Activated naive CD4-positive, alpha-beta T cell treated with anti-CD3 and anti-CD28 coated beads for 36 hours (primary cell): ENCODE measurements around the gene CCDC197. TPM values are rescaled to one million over a fixed set of nuclear protein-coding genes. Genes with fewer than 3 reads are reported as not detected.

Experiments
- CTCF ChIA-PET: fragments of 350-600 bp; sonication (Branson Sonifier 250); formaldehyde crosslinking; loops from one replicate; lab custom pipeline; 2021; ENCODE audit warnings: antibody characterized with exemption; lab: Charles Lee
- DNase-seq: peaks from one replicate; pipeline ENCODE4 v3.0.0-alpha.2; 2020
- H3K27ac Mint-ChIP-seq: one replicate; pipeline ENCODE4 v1.8.0; 2021; ENCODE audit warnings: mild to moderate bottlenecking, mixed read lengths
- H3K27me3 Mint-ChIP-seq: one replicate; pipeline ENCODE4 v1.8.0; 2021; ENCODE audit warnings: low read depth, mixed read lengths
- H3K36me3 Mint-ChIP-seq: one replicate; pipeline ENCODE4 v1.8.0; 2021; ENCODE audit warnings: low read depth, mixed read lengths
- H3K4me1 Mint-ChIP-seq: one replicate; pipeline ENCODE4 v1.8.0; 2021; ENCODE audit warnings: low read depth, mixed read lengths
- H3K4me3 Mint-ChIP-seq: one replicate; pipeline ENCODE4 v1.8.0; 2021; ENCODE audit warnings: mild to moderate bottlenecking, moderate library complexity, mixed read lengths
- H3K9me3 Mint-ChIP-seq: one replicate; pipeline ENCODE4 v1.8.0; 2021; ENCODE audit warnings: mixed read lengths
- intact Hi-C: fragments of 100-400 bp; cut with micrococcal nuclease; formaldehyde crosslinking; loops from one replicate; pipeline ENCODE4 v1.15.1; 2023
- total RNA-seq, 2 experiments: library from RNA; stranded (reverse); gene quantifications; one replicate each; pipeline ENCODE4 v1.2.3, GENCODE V29; 2021

The CCDC197 gene
- total RNA-seq, 2 experiments from 2014 or later, result not detected

DNA sequence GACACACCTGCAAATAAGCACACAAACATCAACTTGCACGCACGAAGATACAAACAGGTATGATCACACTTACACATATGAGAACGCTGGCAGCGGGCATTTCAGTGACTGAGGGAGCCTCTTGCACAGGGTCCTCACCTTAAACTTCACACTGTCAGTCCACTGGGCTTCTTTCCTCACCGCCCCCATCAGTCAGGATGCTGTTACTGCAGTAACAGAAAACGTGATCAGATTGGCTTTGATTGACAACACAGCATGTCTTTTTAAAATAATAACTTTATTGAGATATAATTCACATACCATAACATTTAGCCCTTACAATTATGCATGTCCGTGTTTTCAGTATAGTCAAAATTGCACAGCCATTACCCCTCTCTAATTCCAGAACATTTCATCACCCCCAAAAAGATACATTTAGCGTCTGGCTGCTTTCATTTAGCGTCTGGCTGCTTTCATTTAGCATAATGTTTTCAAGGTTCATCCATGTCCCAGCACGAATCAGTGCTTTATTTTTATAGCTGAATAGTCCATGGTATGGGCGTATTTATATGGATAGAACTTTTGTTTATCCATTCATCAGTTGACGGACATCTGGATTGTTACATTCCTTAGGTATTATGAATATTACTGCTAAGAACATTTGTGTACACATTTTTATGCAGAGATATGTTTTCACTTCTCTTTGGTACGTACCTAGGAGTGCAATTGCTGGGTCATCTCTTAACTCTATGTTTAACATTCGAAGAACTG is 8.4 kb downstream of the CCDC197 start:
- DNase-seq, result no peak
- intact Hi-C loops, result loop anchor here (10.0 kb wide), 1 partner anchor 351 kb away; no protein-coding TSS in a partner anchor
- Mint-ChIP-seq H3K27me3 (peaks cover 2% of the 10 kb centered on the region), H3K9me3 (no peaks in the 10 kb centered on the region), H3K27ac (no peak overlapping the region), H3K4me3 (no peak overlapping the region), H3K4me1 (peaks cover 26% of the 10 kb centered on the region), H3K36me3 (no peaks in the 10 kb centered on the region)
- CTCF ChIA-PET, result interaction anchor here (0.6 to 15.7 kb wide), 8 partner anchors 9 to 96 kb away, joined by 3 to 384 read pairs (median 4); partner anchors contain the start of gene CCDC197

DNA sequence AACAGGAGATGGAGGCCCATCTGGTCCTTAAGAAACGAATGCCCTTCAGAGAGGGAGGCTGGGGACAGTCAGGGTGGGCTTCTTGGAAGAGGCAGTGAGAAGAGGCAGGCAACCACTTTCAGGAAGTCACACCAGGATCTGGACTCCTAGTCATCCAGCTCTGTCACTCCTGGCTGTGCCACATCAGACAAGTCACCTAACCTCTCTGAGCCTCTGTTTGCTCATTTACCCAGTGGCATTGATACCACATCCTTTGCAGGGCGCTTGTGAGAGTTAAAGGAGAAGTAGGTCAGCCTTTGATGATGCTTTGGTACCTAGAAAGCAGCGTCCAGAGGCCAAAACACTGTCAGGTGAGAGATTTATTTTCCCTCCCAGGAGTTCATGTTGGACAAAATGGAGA is 11.1 kb downstream of the CCDC197 start:
- Mint-ChIP-seq H3K9me3 (no peaks in the 10 kb centered on the region), H3K36me3 (no peaks in the 10 kb centered on the region), H3K27ac (no peak overlapping the region), H3K27me3 (peaks cover 2% of the 10 kb centered on the region), H3K4me3 (no peak overlapping the region), H3K4me1 (peaks cover 31% of the 10 kb centered on the region)
- DNase-seq, result no peak
- intact Hi-C loops, result loop anchor here (10.0 kb wide), 1 partner anchor 353 kb away; no protein-coding TSS in a partner anchor
- CTCF ChIA-PET, result interaction anchor here (0.5 to 5.8 kb wide), 2 partner anchors 67 to 123 kb away, joined by 3 to 33 read pairs; no protein-coding TSS in a partner anchor

DNA sequence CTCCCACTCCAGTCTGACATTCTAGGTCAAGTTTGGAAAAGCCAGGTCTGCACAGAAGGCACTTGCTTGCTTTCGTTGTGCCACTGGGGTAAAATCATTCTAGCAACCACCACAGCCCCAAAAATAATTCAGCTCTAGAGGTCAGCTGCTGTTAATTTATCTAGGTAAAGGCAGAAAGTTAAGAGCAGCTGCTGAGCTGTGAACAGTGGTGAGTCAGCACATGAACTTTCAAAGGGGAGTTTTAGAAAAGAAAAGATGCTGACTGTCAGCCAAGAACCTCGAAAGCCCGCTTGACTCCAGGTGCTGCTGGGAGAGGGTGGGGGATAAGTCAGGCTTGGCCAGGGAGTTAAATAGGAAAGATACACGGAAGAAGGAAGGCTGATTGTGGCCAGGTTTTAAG is 12.7 kb downstream of the CCDC197 start:
- Mint-ChIP-seq H3K36me3 (no peaks in the 10 kb centered on the region), H3K27me3 (peaks cover 2% of the 10 kb centered on the region), H3K4me1 (peaks cover 31% of the 10 kb centered on the region), H3K27ac (peak overlapping the region; percentile 10), H3K9me3 (no peaks in the 10 kb centered on the region), H3K4me3 (no peak overlapping the region)
- DNase-seq, result no peak
- CTCF ChIA-PET, result interaction anchor here (1.7 to 5.8 kb wide), 2 partner anchors 9 to 69 kb away, joined by 8 to 33 read pairs; no protein-coding TSS in a partner anchor
- intact Hi-C loops, result loop anchor here (10.0 kb wide), 1 partner anchor 355 kb away; no protein-coding TSS in a partner anchor

DNA sequence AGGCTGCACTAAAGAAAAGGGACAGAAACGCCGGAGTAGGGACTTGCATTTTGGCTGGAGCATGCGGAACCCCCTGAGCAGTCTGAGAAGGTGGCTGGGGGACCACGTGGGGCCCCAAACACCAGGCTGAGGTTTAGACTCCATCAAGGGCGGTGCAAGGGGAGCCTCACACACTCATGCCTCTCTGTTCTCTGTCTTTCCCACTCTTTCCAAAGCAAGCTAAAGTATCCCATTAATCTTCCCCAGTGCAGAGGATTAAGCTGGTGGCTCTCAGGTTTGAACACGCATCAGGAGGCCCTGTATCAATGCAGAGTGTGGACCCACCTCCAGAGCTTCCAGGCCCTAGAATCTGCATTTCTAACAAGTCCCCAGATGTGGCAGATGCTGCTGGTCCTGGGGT is 13.5 kb downstream of the CCDC197 start:
- CTCF ChIA-PET, result interaction anchor here (0.6 to 5.8 kb wide), 4 partner anchors 10 to 126 kb away, joined by 3 to 33 read pairs (median 8); no protein-coding TSS in a partner anchor
- H3K4me3 Mint-ChIP-seq, result no peak overlapping the region
- intact Hi-C loops, result no loop called here
- no peaks in the 10 kb centered on the region for H3K9me3 Mint-ChIP-seq
- peaks cover 2% of the 10 kb centered on the region for H3K27me3 Mint-ChIP-seq
- no peak for DNase-seq
- peaks cover 31% of the 10 kb centered on the region for H3K4me1 Mint-ChIP-seq
- H3K27ac Mint-ChIP-seq, result no peak overlapping the region
- no peaks in the 10 kb centered on the region for H3K36me3 Mint-ChIP-seq

DNA sequence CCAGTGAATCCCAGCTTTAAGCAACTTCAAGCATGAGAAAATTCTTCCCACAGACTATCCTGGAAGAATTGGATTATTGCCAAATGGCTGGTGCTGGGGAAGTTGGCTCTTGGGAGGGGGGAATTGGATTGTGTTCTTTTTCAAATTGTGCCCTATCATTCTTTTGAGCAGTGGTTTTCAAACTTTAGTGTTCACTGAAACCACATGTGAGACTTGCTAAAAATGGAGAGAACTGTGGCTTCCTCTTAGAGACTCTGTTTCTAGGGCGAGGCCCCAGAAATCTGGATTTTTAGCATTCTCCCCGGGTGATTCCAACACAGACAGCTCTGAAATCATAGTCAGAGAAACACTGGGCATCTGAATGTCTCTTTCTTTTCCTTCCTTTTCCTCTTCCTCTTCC is 14.7 kb downstream of the CCDC197 start:
- Mint-ChIP-seq H3K9me3 (no peaks in the 10 kb centered on the region), H3K4me3 (no peak overlapping the region), H3K36me3 (no peaks in the 10 kb centered on the region), H3K4me1 (peaks cover 31% of the 10 kb centered on the region), H3K27me3 (peaks cover 2% of the 10 kb centered on the region), H3K27ac (no peak overlapping the region)
- DNase-seq, result no peak
- CTCF ChIA-PET, result interaction anchor here (0.7 to 5.8 kb wide), 9 partner anchors 9 to 392 kb away, joined by 3 to 33 read pairs (median 5); no protein-coding TSS in a partner anchor
- intact Hi-C loops, result no loop called here

DNA sequence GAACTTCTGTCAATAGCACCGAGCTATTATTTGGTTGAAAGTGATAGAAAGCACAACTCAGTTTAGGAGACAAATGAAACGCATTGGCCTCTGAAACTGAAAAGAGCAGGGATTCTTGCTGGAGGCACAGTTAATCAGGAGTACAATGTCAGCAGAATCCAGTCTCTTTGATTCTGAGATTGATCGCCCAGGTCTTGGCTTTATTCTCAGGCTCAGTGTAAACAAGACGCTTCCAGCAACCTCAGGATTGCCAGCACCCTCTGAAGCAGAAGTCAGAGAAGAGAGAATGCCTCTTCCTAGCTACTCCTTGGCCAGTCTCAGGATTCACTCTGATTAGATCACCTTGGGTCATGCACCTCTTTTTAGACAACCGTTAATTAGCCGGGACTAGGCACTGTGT is 17.3 kb downstream of the CCDC197 start:
- Mint-ChIP-seq H3K27me3 (peaks cover 2% of the 10 kb centered on the region), H3K4me1 (peaks cover 24% of the 10 kb centered on the region), H3K9me3 (no peaks in the 10 kb centered on the region), H3K27ac (no peak overlapping the region), H3K36me3 (no peaks in the 10 kb centered on the region), H3K4me3 (no peak overlapping the region)
- no peak for DNase-seq
- intact Hi-C loops, result no loop called here
- CTCF ChIA-PET, result interaction anchor here (0.7 to 1.9 kb wide), 5 partner anchors 10 to 431 kb away, joined by 3 to 7 read pairs (median 3); no protein-coding TSS in a partner anchor

DNA sequence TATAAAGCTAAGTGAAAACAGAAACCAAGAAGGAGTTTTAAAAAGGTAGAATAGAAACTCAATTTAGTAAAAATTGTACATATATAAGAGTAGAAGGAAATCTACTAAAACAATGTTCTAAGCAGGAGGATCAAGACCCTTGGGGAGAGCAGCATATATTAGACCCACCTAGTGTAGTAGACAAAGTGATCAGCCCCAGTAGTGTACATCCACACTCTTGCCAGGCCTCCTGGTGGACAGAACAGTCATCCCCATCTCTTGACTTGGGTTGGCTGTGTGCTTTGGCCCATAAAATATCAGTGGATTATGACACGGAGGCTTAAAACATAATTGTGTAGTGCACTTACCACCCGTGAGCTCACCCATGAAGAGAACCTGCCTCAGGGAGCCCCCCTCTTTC is 18.1 kb downstream of the CCDC197 start:
- CTCF ChIA-PET, result interaction anchor here (1.3 to 1.4 kb wide), 2 partner anchors 14 to 75 kb away, joined by 3 to 4 read pairs; no protein-coding TSS in a partner anchor
- Mint-ChIP-seq H3K4me3 (no peak overlapping the region), H3K36me3 (no peaks in the 10 kb centered on the region), H3K4me1 (peaks cover 17% of the 10 kb centered on the region), H3K27ac (no peak overlapping the region), H3K27me3 (no peaks in the 10 kb centered on the region), H3K9me3 (no peaks in the 10 kb centered on the region)
- intact Hi-C loops, result no loop called here
- DNase-seq, result no peak

DNA sequence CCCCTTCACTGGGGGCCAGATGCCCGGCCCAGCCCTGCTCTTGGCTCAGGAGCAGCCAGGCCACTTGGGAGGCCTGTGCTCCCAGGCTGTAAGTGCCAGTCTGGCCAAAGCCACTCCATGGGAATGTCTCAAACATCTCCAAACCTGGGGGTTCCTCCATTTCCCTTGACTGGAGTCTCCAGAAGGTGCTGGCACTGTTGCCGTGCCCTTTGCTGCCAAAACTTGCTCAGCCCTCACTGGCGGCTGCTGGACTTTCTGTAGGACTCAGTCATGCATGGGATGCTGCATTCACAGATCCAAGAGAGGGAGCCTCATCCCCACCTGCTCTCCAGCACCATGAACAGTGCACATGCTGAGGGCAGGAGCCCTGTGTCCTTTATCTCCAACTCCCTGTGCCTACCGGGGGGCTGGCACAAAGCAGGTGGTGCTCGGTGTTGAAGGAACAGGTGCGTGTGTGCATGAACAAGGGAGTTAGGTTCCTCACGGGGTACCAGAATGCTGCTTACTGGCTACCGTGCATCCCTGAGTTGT is 19.4 kb downstream of the CCDC197 start:
- CTCF ChIA-PET, result interaction anchor here (0.8 to 1.5 kb wide), 2 partner anchors 17 to 77 kb away, joined by 3 to 4 read pairs; no protein-coding TSS in a partner anchor
- intact Hi-C loops, result no loop called here

DNA sequence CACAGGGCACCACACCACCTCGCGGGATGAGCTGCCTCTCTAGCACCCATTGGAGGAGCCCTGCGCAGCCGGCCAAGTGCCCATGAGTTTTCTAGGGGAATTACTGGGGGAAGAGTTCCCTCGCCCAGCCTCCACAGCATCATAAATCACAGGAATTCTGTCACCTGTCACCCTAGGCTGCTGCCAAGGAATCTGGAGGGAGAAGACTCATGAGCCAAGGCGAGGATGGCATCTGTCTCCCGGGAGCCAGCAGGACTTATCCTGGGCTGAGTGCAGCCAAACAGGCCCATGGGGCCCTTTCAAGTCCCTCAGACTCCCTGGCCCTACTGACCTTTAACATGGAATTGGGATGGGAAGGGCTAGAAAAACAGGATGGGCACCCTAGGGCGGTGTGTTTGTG is 21.2 kb downstream of the CCDC197 start:
- Mint-ChIP-seq H3K4me1 (peaks cover 12% of the 10 kb centered on the region), H3K27ac (no peak overlapping the region), H3K4me3 (no peak overlapping the region), H3K27me3 (no peaks in the 10 kb centered on the region), H3K36me3 (no peaks in the 10 kb centered on the region), H3K9me3 (no peaks in the 10 kb centered on the region)
- DNase-seq, result no peak
- intact Hi-C loops, result no loop called here
- CTCF ChIA-PET, result interaction anchor here (1.2 to 1.5 kb wide), 2 partner anchors 13 to 79 kb away, joined by 4 read pairs; no protein-coding TSS in a partner anchor

More for the DNA sequence above, 19.4 kb downstream of the CCDC197 start:
- H3K27ac Mint-ChIP-seq, result no peak overlapping the region
- peaks cover 10% of the 10 kb centered on the region for H3K4me1 Mint-ChIP-seq
- no peaks in the 10 kb centered on the region for H3K36me3 Mint-ChIP-seq
- no peak overlapping the region for H3K4me3 Mint-ChIP-seq
- no peaks in the 10 kb centered on the region for H3K9me3 Mint-ChIP-seq
- no peaks in the 10 kb centered on the region for H3K27me3 Mint-ChIP-seq
- no peak for DNase-seq

DNA sequence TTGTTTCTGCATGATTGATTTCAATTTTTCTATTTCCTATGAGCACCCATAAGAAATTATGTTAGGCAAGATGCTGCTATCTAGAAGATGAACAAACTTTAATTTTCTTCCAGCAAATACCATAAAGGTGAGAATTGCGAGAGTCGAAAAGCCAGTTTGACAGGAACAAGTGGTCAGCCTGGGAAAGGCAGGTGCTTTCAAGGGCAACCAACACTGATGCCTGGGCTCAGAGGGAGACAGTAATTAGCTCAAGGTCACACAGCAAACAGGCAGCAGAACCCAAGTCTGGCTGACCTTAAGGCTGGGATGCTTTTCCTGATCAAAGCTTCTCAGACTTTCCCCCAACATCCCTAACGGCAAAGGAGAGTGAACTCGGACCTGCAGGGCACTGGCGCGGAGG is 22.2 kb downstream of the CCDC197 start:
- no peak overlapping the region for H3K27ac Mint-ChIP-seq
- H3K4me1 Mint-ChIP-seq, result peaks cover 12% of the 10 kb centered on the region
- intact Hi-C loops, result no loop called here
- no peak for DNase-seq
- no peaks in the 10 kb centered on the region for H3K27me3 Mint-ChIP-seq
- no peak overlapping the region for H3K4me3 Mint-ChIP-seq
- CTCF ChIA-PET, result interaction anchor here (1.7 kb wide), 2 partner anchors 80 to 117 kb away, joined by 5 to 6 read pairs; no protein-coding TSS in a partner anchor
- no peaks in the 10 kb centered on the region for H3K9me3 Mint-ChIP-seq
- H3K36me3 Mint-ChIP-seq, result no peaks in the 10 kb centered on the region

DNA sequence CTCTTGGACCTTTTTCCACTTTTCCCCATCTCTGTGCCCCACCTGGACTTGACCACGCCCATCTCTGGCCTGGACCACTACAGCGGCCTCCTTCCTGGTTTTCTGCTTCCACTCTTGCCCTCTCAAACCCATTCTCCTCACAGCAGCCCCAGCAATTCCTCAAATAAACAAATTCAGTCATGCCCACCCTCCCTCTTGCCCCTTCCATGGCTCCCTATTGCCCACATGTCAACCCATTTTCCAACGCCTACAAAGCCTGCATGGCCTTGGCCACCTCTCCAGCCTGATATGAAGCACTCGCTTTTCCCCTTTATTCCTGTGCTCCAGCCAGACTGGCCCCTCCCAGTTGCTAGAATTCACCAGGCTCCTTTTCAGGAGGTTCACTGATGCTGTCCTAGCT is 23.2 kb downstream of the CCDC197 start:
- Mint-ChIP-seq H3K27ac (no peak overlapping the region), H3K4me3 (no peak overlapping the region), H3K4me1 (peaks cover 12% of the 10 kb centered on the region), H3K36me3 (no peaks in the 10 kb centered on the region), H3K9me3 (no peaks in the 10 kb centered on the region), H3K27me3 (no peaks in the 10 kb centered on the region)
- CTCF ChIA-PET, result interaction anchor here (0.6 to 1.7 kb wide), 4 partner anchors 28 to 202 kb away, joined by 3 to 6 read pairs (median 4); no protein-coding TSS in a partner anchor
- intact Hi-C loops, result no loop called here
- DNase-seq, result no peak

DNA sequence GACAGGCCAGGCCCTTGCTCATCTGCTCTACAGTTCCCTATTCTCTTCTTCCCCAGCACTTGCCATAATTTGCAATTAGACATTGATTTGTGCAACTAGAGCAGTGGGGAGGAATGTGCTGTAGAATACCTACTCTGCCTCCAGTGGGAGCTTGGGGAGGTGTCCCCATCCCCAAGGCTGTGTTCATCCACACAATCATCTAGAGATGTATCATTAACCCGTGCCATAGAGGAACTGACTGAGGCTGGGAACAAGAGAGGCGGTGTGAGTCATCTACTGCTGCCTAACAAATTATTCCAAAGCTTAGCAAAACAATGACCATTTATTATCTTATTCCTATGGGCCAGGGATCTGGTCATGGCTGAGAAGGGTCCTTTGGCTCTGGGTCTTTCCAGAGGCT is 23.9 kb downstream of the CCDC197 start:
- no peaks in the 10 kb centered on the region for H3K27me3 Mint-ChIP-seq
- H3K36me3 Mint-ChIP-seq, result no peaks in the 10 kb centered on the region
- no peak overlapping the region for H3K27ac Mint-ChIP-seq
- DNase-seq, result no peak
- peaks cover 16% of the 10 kb centered on the region for H3K4me1 Mint-ChIP-seq
- CTCF ChIA-PET, result interaction anchor here (0.6 to 1.8 kb wide), 9 partner anchors 16 to 201 kb away, joined by 3 to 6 read pairs (median 3); no protein-coding TSS in a partner anchor
- H3K4me3 Mint-ChIP-seq, result no peak overlapping the region
- no peaks in the 10 kb centered on the region for H3K9me3 Mint-ChIP-seq
- intact Hi-C loops, result no loop called here
